Measurements from ENCODE around the gene PAPOLA. TPM values are rescaled to one million over a fixed set of nuclear protein-coding genes. Genes with fewer than 3 reads are reported as not detected.

PAPOLA gene
- total RNA-seq, 4 donors from 2014 or later = 175 to 206 (median 183) TPM

DNA sequence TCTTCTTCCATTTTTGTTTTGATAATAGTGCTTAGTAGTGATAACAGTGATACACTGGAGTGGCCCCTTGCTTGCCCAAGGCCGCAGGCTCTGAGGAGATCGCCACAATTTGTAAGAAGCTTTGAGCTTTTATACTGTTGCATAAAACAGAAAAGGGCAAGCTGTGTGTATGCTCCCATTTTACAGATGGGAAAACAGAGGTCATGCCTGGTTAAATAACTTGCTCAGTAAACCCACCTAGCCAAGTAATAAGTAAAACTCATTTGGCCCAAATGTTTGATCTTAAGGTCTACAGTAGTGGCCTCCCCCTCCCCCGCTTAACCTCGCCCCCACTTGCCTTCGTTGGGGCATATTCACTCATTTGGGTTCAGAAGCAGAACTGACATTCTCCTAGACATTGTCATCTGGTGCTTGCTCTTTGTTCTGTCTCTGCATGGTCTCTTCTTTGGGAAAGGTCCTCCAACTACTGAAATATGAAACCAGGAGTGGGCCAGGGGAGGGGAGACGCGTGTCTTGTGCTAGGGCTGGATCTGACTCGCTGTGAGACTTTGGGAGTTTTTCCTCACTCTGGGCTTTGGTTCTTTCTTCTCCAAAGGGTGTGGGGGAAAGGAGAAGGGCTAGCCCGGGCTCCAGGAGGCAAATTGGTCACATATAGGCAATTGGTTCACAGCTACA is 88.1 kb downstream of the PAPOLA start:
- TF ChIP-seq, protein P1, sequence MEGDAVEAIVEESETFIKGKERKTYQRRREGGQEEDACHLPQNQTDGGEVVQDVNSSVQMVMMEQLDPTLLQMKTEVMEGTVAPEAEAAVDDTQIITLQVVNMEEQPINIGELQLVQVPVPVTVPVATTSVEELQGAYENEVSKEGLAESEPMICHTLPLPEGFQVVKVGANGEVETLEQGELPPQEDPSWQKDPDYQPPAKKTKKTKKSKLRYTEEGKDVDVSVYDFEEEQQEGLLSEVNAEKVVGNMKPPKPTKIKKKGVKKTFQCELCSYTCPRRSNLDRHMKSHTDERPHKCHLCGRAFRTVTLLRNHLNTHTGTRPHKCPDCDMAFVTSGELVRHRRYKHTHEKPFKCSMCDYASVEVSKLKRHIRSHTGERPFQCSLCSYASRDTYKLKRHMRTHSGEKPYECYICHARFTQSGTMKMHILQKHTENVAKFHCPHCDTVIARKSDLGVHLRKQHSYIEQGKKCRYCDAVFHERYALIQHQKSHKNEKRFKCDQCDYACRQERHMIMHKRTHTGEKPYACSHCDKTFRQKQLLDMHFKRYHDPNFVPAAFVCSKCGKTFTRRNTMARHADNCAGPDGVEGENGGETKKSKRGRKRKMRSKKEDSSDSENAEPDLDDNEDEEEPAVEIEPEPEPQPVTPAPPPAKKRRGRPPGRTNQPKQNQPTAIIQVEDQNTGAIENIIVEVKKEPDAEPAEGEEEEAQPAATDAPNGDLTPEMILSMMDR (IDR thresholded peaks at IDR 0.05) = no peak
- no peak for TF ChIP-seq POLR2A (IDR thresholded peaks at IDR 0.05)
- H3K9me3 ChIP-seq = no peaks in the 10 kb centered on the region
- peak in 1 of 3 donors; percentile 14 for DNase-seq
- no peaks in the 10 kb centered on the region for H3K36me3 ChIP-seq
- H3K4me3 ChIP-seq = no peak overlapping the region
- peaks cover 0 to 6% of the 10 kb centered on the region in 2 donors for H3K27me3 ChIP-seq
- no peak overlapping the region for H3K27ac ChIP-seq
- H3K4me1 ChIP-seq = peaks cover 0 to 9% (median 0%) of the 10 kb centered on the region in 4 donors

DNA sequence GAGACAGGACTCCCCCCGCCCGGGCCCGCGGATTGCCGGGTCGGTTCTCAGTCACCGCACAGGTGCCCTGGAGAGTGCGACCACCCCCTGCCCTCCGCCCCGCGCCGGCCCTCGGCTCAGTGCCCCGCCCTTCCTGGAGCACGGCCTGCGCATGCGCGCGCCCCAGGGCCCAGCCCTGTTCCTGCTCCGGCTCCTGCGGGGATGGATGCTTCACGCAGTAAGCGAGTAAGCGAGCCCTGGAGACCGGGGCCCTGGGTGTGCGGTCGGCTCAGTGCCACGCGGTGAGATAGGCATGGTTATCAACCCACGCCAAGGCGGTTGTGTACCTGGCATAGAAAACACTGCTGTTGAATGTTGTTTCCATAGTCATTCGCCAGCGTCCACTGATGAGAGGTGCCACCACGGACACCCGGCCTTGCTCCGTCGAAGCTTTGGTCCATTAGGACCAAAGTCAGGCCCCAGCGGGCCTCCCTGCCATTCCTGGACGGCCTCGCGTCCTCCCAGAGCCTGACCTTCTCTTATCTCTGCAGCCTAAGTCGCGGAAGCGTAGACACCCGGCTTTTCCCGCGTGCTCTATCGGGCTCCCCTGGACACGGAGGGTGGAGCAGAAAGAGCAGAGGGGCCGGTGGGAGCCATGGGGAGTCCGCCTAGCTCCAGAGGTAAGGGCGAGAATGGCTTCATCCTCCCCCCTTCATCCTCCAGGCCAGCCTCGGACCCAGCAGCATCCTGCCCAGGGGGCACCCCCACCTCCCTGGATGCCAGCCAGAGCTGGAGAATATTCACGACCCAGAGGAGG is 90.6 kb downstream of the PAPOLA start:
- no peaks in the 10 kb centered on the region for H3K9me3 ChIP-seq
- TF ChIP-seq, protein P1 (IDR thresholded peaks at IDR 0.05) = no peak
- TF ChIP-seq POLR2A (IDR thresholded peaks at IDR 0.05) = no peak
- no peaks in the 10 kb centered on the region for H3K36me3 ChIP-seq
- H3K27ac ChIP-seq = no peak overlapping the region
- peak overlapping the region; percentile 38 to 56 (median 42) for H3K4me3 ChIP-seq
- DNase-seq = peak; percentile 22 to 71 (median 63)
- H3K4me1 ChIP-seq = peaks cover 0 to 9% (median 0%) of the 10 kb centered on the region in 4 donors
- peaks cover 0 to 6% of the 10 kb centered on the region in 2 donors for H3K27me3 ChIP-seq

GRCh38 chr14:96594961-96595360 is 92.8 kb downstream of the PAPOLA start:
- Histone ChIP-seq H3K27ac (no peak overlapping the region), H3K27me3 (peaks cover 0 to 6% of the 10 kb centered on the region in 2 donors), H3K4me3 (no peak overlapping the region)

GRCh38 chr14:96597680-96598079 is 95.5 kb downstream of the PAPOLA start:
- Histone ChIP-seq H3K4me1 (peaks cover 0 to 3% (median 0%) of the 10 kb centered on the region in 4 donors), H3K27ac (no peak overlapping the region), H3K36me3 (no peaks in the 10 kb centered on the region), H3K27me3 (peaks cover 0 to 2% of the 10 kb centered on the region in 2 donors), H3K4me3 (no peak overlapping the region), H3K9me3 (no peaks in the 10 kb centered on the region)
- TF ChIP-seq, protein P1 (IDR thresholded peaks at IDR 0.05) = no peak
- no peak for TF ChIP-seq POLR2A (IDR thresholded peaks at IDR 0.05)
- DNase-seq = peak in 1 of 3 donors; percentile 30

More at GRCh38 chr14:96594961-96595360, 92.8 kb downstream of the PAPOLA start:
- Histone ChIP-seq H3K4me1 (peaks cover 0 to 9% (median 0%) of the 10 kb centered on the region in 4 donors), H3K36me3 (no peaks in the 10 kb centered on the region), H3K9me3 (no peaks in the 10 kb centered on the region)
- TF ChIP-seq, protein P1 (IDR thresholded peaks at IDR 0.05) = no peak
- no peak for TF ChIP-seq POLR2A (IDR thresholded peaks at IDR 0.05)
- DNase-seq = no peak

DNA sequence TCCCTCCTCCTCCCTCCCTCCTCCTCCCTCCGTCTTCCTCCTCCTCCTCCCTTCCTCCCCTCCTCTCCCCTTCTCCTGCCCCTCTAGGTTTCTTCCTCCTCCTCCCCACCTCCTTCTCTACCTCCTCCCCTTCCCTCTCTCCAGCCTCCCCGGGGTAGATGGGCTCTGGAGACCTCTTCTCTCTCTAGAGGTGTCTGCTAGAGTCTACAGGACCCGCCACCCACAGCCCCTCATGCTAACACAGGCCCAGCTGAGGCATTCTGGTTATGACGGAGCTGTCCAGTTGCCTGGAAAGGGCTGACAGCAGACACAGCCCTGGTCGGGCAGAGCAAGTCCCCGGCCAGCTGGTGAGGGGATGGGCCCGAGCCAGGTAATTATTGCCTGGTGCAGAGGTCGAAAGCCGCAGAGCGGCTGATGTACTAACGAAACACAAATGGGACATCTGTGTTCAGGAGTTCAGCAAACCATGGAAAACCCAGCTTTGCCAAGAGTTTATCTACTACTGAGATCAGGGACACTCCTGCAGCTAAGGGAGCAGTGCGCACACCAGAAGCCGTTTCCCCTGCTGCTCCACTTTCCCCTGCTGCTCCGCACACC is 96.2 kb downstream of the PAPOLA start:
- DNase-seq = peak in 2 of 3 donors; percentile 54 to 61
- Histone ChIP-seq H3K4me3 (no peak overlapping the region), H3K4me1 (no peaks in the 10 kb centered on the region), H3K9me3 (no peaks in the 10 kb centered on the region), H3K36me3 (no peaks in the 10 kb centered on the region), H3K27ac (no peak overlapping the region), H3K27me3 (no peaks in the 10 kb centered on the region)
- TF ChIP-seq, protein P1 (IDR thresholded peaks at IDR 0.05) = no peak
- TF ChIP-seq POLR2A (IDR thresholded peaks at IDR 0.05) = no peak

All from Peyer's patch (tissue), 4 donors.